OCI-M1 (cell line): ENCODE measurements around the gene GOLGA3.

ENCODE experiments used
- DNase-seq: peaks from one replicate; lab custom pipeline; 2025; lab: John Stamatoyannopoulos, UW

The GOLGA3 gene

DNA sequence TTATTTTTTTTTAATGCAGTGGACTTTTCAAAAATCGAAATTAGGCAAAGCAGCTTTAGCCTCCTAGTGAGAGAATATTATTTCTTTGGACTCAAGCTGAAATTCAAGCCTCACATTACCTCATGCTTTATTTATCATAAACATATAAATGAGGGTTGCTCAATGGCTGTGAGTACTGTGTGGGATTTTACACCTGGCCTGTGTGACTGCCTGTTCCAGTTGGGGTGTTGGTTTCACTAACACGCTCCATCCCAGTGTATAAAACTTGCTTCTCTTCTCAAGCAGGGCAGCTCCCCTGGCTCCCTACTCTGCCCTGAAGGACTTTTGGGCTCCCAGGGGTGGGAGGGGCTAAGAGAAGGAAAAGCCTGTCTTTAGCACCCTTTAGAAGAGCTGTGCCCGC lies 82.1 kb downstream of the GOLGA3 start:
- DNase-seq, result no peak

DNA sequence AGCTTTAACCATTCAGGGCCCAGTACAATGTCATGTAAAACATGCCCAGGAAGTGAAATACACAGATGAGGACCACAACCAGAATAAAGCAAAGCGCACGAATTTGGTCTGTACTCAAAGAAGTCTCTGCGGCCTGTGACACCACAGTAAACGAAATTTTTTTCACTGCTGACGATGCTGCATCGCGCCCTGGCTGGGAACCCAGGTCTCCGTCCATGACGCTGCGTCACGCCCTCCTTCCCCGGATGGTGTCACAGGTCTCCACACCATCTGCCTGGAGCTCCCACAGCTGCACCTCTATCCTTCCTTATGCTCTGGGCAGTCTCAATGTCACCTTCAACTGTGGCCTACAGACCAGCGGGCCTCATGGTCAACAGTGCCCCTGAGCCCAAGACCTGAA lies 84.8 kb downstream of the GOLGA3 start:
- no peak for DNase-seq

DNA sequence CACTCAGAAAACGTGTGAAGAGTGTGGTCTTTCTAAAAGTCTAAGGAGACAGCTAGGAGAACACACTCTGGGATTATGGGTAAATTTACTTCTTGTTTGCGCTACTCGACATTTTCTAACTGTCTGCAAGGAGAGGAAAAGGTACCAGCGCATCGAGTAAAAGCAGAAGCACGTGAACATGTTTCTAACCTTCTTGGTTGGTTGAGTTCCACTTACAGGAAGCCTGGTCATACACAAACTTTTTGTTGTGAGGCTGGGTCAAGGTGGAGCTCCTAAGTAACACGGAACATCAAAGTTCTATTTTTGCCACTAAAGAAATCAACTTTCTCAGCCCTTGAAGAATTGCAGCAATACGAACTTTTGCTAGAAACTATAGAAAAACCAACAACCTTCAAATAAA lies 87.0 kb downstream of the GOLGA3 start:
- no peak for DNase-seq

DNA sequence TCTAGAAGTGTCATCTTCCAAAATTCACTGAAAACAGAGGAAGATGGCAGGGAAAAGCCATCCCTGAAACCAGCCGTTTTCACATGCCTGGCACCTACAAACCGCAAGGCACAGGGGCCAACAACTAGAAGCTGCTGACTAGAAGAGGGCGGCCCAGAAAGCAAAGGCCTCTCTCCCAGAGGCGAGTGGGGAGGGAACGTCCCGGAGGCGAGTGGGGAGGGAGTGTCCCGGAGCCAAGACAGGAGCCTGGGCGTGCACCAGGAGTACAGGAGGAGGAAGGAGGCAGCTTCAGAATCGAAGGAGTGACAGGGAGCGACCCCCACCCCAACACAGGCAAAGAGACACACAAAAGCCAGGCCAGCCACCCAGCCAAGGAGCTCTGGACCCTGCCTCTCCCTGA lies 88.0 kb downstream of the GOLGA3 start:
- DNase-seq, result no peak

DNA sequence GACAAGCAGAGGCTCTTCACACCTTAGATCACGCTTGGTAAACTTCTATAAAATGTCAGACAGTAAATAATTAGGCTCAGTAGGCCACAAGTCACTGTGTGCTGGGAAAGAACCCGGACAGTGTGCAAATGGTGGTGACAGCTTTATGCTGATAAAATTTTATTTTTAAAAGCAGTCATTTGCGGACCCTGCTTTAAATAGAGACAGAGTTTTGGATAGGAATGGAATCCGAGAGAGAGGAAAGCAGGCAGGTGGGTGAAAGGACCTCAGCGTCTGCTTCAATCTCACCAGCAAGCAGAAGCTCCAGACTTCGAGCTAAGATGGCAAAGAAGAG lies 88.4 kb downstream of the GOLGA3 start:
- DNase-seq, result no peak

DNA sequence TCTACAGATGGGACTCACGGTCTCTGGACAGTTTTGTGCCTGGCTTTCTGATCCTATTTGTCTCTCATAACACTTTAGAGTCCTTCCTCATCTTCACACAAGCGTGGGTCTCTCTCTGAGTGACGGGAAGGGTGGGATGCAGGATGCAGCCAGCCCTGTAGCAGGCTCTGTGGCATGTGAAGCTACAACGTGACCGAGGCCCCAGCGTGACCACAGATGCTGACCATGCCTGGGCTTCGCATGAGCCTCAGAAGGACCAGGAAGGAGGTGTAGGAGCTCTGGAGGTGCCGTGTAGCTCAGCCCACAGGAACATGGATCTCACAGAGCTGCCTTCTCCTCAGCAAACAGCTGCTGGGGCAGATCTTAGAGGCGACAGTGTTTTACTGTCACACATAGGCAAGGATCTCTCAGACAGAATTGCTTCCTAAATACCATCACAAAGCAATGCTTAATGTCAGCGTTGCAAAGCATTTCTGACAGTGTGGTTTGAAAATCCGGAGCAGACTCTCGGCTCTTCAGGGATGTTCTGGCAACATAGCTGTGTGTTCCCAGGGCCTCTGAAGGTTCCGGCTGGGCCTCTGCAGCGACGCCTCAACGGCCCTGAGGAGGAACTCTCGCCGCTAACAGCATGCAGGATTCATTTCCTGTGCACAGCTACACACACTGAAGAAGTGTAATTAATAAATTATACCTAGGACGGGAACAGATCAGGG lies 88.9 kb downstream of the GOLGA3 start:
- no peak for DNase-seq

DNA sequence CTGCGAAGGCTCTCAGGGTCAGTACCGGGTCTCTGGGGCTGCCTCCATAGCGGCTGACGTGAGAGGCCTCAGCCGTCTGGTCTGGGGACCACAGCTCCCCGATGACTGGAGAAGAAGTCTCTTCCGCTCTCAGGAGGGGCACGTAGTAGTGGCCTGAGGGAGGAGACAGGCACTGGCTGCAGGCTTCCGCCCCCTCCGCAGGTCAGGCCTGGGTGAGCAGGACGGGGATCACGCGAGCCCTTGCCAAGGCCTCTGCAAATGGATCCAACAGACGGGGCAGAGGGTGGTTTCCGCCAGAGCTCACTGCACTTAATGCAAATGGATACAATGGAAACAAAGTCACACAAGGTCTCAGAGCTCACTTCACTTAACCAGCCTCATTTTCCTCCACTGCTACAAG lies 91.8 kb downstream of the GOLGA3 start:
- no peak for DNase-seq

DNA sequence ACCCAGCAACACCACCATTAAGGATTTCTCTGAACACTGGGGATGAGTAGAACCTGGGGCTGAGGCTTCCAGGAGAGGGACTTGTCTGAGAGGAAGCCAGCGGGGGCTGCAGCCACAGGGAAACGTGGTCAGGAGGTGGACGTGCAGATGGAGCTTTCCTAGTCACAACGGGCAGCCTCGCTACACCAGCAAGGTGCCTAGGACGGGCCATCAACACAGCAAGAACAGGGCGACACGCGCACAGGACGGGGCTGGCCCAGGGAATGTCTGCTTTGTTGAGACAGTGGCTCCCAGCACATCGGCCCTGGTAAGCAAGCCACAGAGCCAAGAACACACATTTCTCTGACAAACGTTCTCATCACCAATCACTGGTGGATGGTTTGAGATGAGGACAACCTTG lies 92.3 kb downstream of the GOLGA3 start:
- no peak for DNase-seq

DNA sequence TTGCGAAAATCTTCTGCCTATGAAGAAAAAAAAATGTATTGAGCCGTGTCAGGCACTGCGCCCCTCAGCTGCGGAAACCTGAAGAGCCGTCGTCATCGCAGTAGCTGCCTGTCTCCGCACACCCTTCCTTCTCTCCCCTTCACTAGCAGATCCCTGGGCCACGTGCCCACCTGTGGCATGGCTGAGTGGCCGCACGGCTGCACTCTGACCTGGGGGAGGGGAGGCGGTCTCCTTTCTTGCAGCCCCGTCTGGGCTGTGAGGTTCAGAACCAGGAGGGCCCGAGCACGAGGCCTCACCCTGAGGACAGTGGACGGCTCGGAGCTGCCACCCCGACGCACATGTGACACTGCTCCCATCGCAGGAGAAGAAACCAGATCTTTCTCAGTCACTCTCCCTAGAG lies 93.2 kb downstream of the GOLGA3 start:
- no peak for DNase-seq

DNA sequence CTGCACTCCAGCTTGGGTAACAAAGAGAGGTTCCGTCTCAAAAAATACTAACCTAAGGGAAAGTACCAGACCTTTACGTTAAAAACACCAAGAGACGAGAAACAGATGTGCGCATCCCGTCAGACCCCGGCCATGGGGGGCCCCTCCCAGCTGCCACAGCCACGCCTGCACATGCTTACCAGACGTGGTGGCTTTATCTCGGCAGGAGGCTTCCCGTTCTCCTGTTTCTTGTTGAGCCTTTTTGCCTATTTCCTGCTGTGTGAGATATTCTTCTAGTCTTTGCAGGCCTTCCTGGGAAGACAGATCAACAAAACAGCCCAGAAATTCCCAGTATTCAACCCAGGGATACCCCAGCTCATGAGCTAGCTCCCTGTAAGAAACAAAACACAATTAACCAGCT lies 94.5 kb downstream of the GOLGA3 start:
- DNase-seq, result no peak

DNA sequence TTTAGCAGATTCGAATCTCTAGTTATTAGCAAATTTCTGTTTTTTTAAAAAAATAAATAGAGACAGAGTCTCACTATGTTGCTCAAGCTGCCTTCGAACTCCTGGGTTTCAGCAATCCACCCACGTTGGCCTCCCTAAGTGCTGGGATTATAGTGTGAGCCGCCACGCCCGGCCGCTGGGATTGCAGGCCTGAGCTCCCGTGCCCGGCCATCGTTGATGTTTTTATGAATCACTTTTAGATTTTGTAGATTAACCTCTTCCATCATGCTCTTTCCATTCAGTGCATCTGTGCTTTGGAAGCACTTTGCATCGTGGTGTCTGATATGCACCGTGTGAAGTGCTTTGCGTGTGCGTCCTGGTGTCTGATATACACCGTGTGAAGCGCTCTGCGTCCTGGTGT lies 97.1 kb downstream of the GOLGA3 start:
- no peak for DNase-seq

DNA sequence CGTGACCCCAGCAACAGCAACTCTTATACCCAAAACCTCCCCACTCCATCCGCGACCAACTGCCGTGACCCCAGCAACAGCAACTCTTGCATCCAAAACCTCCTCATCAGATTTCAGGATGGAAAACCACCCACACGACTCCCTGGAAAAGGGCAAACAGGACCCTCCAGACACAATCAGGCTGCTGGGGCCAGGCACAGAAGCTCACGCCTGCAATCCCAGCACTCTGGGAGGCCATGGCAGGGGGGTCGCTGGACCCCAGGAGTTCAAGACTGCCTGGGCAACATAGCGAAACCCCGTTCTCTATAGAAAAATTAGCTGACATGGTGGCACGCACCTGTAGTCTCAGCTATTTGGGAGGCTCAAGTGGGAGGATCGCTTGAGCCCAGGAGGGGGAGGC lies 98.3 kb downstream of the GOLGA3 start:
- DNase-seq, result no peak

DNA sequence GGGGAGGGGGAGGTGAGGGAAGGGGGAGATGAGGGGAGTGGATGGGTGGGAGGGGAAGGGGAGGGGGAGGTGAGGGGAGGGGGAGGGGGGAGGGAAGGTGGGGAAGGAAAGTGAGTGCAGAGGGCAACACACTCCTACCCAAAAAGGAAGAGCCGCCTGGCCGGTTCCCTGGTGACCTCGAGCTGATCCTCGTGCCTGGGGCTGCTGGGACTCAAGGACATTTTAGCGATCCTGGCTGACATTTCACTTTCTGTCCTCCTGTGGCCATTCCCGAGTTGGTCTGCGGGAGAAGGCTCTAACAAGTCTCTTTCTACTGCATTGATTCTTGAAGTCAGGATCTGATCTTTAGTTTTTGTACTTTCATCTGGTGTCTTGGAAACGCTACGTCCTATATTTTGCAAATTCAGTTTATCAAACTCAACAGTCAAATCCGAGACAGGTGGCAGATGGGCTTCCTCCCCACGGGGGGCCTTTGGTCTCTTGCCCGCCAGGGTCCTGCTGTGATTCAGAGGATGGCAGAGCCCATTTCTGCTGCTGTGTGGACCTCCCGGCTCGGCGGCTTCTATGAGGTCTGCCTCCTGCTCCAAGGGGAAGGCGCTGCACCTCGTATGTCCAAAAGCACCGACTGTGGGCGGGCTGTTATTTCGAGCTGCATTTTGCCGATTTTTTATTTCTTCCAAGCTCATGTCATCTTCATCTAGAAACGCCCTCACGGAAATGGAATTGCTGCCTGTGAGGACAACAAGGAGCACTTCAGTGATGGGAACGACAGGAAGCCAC lies 98.9 kb downstream of the GOLGA3 start:
- DNase-seq, result no peak

DNA sequence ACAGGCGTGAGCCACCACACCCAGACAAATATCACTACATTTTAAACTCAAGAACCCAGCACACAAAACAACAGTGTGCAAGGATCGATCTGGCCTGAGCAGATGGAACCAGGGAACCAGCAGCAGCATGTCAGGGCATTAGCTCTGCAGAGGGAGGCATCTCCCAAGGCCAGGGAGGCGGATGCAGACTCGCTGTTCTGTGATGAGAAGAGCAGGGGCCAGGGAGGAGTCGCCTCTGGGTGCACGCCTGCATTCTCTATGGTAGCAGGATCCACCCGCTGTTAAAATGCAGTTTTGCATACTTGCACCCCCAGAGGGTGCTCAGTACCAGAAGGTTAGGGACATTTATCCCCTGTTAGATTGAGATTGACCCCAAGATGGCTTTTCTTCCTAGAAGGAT lies 100.2 kb downstream of the GOLGA3 start:
- DNase-seq, result no peak

DNA sequence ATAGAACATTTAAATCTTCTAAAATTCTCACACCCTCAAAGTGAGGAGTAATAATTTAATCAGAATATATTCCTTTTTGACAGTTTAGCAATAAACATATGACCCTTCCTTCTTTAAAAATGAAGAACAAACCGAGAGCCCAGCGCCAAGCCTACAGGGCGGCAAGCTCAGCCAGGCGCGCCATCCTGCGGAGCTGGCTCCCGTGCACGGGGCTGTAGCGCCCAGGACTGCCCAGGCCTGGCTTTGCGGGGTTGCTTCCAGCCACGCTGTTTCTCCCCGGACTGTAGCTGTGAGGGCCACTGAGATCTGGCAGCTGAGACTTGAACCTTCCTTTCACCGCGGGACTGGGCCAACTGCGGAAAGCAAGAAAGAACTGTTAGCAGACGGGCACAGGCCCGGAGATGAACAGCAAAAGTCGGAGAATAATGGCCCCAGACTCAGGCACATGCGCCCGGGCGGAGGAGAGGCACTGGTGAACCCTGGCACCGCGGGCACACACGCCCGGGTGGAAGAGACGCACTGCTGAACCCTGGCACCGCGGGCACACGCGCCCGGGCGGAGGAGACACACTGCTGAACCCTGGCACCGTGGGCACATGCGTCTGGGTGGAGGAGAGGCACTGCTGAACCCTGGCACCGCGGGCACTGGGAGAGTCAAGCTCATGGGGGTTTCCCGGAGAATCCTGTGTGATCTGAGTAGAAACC lies 101.4 kb downstream of the GOLGA3 start:
- no peak for DNase-seq

DNA sequence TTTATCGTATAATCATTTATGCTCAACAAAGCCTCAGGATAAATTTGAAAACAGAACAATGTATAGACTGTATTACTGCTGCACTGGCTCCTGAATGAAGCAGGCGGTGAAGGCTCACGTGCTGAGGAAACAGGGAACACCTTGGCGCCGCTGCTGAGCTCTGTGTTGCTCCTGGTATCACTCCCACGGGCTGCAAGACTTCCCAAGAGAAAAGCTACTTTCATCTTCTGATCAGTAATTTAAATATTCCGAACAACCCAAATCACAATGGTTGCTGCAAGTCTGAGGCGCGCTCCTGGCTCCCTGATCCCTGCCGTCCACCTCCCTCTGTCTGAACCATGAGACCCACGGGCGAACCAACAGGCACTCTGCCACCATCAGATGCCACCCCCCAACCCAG lies 102.3 kb downstream of the GOLGA3 start:
- DNase-seq, result no peak

DNA sequence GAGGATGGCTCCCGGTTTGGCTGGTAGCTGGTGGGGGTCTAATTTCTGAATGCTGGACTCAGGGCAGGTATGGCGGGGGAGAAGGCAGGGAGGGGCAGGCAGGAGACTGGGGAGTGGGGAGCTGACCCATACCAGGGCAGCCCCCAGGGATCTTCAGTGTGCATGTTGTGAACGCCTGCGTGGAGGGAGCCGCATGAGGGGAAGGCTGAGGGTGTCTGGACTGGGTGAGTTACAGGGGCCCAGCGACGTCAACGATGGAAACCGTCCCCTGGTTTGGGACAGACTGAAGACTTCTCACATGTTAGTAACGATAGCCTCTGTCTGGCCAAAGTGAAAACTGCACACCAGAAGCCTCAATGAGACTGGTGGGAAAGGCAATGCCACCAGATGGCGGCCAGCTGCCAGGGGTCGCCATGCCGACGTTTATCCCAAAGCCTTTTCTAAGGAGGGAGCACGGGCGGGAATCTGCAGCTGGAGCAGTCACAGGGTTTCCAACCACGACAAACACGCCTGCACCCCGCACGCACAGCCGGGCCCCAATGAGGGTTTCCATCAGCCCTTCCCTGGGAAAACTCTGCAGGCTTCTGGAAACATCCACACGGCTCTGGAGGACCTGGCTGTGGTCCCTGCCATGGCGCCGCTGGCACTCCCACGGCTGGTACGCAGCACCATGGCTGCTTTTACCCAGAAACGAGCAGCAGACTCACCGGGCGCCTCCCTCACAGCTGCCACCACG lies 104.0 kb downstream of the GOLGA3 start:
- no peak for DNase-seq

DNA sequence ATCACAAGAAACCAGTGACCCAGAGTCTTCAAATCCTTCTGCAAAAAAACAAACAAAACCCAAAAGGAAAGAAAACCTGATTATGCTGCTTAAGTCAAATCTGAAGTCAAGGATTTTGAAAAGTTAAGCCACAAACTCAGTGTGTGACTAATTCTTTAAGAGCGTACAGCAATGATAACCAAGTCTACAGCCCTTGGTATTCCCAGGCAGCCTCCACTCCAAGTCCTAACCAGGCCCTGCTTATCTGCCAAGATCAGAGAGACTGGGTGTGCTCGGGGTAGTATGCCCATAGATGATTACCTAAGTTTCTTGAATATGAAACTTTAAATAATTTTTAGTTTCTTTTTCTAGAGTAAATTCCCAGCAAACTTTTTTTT lies 104.9 kb downstream of the GOLGA3 start:
- DNase-seq, result no peak

DNA sequence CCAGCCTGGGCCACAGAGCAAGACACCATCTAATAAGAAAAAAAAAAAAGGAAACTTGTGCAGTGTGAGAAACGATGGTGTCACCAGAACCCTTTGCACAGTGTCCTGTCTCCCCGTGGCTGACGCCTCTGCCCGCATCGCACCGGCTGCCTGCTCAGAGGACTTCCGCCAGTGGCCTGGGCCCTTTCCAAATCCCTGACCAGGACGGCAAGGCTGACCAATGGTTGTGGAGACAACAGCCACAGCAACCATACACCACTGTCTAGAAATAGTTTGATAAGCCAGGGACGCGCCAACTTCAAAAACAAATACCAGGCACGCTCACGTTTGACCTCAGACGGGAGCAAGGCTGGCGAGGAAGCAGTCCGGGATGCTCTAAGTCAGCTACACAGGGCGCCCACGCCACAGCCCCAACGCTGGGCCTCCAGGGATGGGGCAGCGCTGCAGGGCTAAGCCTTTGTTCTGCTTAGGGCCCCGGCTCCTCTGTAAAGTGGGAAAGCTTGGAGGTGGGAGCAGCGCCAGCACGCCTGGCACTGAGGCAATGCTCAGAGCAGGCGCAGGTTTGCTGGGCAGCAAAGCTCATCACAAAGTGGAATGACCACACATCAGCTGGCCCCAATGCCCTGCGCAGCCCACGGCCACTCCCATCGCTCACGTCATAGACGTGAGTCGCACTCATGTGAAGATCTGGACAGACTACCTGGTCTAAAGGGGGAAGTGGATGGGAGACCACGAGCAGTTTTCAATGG lies 105.5 kb downstream of the GOLGA3 start:
- no peak for DNase-seq

DNA sequence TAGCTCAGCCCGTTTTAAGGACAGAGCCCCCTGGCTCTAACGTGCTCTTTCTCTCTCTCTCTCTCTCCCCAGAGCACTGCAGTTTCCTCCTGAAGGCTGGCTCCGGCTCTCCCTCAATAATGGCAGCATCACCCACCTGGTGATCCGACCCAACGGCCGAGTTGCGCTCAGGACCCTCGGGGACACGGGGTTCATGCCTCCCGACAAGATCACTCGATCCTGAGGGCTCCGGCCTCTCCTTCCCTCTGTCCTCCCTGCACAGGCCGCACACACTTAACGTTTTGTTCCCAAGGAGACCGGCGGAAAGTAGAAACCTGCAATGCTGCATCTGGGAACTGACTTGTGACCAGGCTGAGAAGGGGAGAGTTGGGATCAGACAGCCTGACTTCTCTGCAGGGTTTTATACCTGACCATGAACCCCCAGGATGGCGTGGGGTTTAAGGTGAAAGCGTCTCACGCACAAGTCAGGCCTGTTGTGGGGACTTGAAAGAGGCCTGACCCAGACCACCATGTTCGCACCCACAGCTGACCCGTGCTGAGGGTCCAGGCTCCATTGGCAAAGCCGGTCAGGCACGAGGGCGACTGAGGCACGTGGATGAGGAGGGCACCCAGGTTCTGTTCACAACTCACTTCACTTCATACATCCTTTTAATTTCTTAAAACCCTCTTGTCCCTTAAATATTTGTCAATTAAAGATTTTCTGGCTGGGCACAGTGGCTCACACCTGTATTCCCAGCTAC lies 107.9 kb downstream of the GOLGA3 start:
- no peak for DNase-seq

DNA sequence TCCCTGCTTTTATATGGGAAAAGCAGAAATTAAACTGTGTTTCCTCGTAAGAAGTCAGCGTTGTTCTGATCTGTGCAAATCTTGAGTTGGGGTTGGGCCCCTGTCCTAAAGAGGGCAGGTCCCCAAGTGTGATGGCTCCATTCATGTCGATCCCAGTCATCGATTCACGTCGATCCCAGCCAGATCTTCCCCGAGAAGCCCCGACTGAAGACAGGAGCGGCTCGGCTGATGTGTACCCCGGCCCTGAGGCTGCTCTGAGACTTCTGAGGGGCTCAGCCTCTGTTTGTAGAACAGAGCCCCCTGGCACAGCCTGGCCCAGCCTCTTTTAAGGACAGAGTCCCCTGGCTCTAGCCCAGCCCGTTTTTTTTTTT lies 108.7 kb downstream of the GOLGA3 start:
- DNase-seq, result no peak
